RKO (cell line): ENCODE results near the gene PILRA.
"Not testable (repeated sequence)": the region's sequence is repeated elsewhere in the genome, so short reads cannot be mapped to it uniquely, and the experiment has no call there.

Source experiments
- DNase-seq: peaks from one replicate; pipeline ENCODE4 v3.0.0-alpha.2; 2016; ENCODE audit warnings: low spot score

PILRA gene

DNA sequence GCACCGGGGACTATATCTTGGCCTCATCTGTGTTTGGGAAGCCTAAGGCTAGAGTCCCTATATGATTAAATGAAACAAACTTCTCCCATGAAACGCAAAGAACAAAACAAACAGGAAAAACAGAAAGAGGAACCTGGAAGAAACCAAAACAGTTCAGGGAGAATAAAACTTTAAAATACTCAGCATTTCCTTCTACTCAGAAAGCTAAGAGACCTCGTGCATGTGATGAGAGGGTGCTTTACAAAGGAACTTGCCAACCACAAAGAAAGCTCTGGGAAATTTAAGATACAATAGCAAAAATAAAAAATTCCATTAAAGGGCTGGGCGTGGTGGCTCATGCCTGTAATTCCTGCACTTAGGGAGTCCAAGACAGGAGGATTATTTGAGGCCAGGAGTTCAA, 6.9 kb downstream of the PILRA start:
- DNase-seq = no peak

DNA sequence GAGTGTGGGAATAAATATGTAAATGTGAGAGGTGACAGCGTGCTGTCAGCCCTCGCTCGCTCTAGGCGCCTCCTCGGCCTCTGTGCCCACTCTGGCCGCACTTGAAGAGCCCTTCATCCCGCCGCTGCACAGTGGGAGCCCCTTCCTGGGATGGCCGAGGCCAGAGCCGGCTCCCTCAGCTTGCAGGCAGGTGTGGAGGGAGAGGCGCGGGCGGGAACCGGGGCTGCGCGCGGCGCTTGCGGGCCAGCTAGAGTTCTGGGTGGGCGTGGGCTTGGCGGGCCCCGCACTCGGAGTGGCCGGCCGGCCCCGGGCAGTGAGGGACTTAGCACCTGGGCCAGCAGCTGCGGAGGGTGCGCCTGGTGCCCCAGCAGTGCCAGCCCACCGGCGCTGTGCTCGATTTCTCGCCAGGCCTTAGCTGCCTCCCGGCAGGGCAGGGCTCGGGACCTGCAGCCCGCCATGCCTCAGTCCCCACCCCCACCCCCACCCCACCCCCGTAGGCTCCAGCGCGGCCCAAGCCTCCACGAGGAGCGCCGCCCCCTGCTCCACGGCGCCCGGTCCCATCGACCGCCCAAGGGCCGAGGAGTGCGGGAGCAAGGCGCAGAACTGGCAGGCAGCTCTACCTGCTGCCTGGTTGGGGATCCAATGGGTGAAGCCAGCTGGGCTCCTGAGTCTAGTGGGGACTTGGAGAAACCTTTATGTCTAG, 8.4 kb downstream of the PILRA start:
- DNase-seq = not testable (repeated sequence)

DNA sequence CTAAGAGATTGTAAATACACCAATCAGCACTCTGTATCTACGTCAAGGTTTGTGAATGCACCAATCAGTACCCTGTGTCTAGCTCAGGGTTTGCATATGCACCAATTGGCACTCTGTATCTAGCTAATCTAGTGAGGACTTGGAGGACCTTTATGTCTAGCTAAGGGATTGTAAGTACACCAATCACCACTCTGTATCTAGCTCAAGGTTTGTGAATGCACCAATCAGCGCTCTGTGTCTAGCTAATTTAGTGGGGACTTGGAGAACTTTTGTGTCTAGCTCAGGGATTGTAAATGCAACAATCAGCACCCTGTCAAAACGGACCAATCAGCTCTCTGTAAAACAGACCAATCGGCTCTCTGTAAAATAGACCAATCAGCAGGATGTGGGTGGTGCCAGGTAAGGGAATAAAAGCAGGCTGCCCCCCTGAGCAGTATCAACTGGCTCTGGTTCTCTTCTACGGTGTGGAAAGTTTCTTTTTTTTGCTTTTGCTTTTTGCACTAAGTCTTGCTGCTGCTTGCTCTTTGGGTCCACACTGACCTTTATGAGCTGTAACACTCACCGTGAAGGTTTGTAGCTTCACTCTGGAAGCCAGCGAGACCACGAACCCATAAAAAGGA, 9.1 kb downstream of the PILRA start:
- DNase-seq = peak; percentile 44

DNA sequence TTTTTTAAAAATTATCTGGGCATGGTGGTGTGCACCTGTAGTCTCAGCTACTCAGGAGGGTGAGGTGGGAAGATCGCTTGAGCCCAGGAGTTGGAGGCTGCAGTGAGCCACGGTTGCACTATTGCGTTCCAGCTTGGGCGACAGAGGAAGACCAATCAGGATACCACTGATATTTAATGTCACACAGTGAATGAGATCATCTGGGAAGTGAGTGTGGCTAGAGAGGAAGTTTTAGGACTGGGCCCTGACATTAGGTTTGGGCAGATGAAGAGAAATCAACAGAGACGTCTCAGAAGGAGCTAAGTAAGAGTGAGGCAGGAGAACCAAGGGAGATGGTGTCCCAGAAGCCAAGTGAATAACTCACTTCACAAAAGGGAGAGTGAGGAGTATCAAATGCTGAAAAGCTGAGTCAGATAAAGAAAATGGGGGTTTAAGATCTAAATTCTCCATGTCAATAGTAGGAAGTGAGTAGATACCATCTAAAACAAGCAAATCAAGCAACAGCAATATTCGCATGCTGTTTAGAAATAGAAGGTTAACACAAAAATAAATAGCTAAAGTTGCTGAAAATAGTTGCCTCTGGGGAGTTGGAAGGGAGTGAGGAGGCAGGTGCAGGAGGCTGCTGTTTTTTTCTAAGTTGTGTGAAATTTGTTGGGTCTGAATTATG, 11.5 kb downstream of the PILRA start:
- no peak for DNase-seq

DNA sequence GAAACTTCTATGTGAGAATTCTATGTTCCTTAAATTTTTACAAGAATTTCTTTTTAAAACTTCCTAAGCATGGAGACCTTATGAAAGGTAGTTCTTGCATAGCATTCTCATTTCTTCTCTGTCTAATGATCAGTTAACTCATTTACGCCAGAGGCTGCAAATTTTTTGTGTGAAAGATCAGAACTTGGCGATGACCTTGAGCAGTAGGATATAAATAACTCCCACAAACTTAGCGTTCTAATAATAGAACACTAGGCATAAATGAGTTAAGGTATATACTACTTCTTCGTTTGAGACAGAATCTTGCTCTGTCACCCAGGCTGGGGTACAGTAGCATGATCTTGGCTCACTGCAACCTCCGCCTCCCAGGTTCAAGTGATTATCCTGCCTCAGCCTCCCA, 13.7 kb downstream of the PILRA start:
- DNase-seq = no peak

DNA sequence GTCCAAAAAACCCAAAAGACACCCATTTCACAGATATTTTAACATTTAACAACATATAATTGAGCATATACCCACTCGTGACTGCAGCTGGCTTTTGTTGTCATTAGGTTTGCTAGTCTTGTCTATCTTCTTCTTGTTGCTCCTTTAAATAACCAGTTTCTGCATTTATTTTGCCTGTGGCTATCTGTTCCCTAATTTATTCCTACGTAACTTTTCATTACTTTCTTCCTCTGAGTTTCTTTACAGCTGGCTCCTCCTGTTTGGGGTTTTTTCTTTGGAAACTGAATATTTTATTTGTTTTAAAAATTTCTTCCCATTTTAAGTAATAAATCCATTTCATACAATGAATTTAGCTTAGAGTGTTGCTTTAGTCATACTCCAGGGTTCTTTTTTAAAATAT, 14.4 kb downstream of the PILRA start:
- no peak for DNase-seq

DNA sequence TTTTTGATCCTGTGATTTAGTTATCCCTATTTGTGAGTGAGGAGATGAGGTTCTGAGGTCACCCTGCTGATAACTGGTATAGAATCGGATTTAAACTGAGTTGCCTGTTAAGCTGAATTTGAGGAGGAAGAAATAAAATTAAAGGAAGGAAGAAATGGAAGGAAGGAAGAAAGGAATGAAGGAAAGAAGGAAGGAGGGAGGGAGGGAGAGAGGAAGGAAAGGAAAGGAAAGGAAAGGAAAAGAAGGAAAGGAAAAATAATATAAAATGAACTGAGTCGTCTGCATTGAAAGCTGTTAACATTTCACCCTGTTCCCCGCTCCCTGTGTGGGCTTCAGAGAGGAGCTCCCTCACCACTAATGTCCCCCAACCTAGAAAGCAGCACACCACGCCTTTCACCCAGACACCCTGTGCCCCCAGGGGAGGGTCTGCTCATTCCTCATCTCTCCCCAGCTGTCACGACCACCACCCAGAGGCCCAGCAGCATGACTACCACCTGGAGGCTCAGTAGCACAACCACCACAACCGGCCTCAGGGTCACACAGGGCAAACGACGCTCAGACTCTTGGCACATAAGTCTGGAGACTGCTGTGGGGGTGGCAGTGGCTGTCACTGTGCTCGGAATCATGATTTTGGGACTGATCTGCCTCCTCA, 16.3 kb downstream of the PILRA start:
- DNase-seq = no peak

DNA sequence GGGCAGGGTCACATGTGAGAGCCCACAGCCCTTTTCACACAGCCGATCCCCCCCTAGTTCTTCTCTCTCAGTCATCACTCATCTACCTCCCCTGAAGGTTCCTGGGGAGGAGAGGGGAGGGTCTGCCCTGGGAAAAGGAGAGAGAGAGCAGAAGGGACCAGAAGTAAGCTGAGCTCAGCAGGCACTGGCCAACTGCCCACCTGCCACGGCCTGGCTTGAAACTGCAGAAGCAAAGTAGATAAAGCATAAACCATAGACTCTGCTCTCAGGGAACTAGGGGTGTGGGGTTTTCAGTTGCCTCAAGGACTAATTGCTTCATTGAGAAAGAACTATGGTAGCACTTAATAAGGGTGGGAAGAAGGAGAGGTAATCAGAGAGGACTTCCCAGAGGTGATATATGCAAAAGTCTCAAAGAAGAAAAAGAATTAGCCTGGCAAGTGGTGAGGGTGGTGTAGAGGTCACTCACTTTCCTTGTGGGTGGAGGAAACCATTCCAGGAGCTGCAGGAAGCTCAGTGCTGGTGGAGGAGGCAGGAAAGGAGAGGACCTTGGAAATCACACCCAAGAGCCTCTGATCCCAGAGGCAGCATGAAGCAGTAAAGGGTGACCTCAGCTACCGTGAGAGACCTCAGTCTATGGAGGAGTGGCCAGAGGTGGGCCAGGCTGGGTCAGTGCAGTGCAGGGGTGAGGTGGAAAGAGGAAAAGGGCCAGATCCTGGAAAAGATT, 17.2 kb downstream of the PILRA start:
- no peak for DNase-seq

DNA sequence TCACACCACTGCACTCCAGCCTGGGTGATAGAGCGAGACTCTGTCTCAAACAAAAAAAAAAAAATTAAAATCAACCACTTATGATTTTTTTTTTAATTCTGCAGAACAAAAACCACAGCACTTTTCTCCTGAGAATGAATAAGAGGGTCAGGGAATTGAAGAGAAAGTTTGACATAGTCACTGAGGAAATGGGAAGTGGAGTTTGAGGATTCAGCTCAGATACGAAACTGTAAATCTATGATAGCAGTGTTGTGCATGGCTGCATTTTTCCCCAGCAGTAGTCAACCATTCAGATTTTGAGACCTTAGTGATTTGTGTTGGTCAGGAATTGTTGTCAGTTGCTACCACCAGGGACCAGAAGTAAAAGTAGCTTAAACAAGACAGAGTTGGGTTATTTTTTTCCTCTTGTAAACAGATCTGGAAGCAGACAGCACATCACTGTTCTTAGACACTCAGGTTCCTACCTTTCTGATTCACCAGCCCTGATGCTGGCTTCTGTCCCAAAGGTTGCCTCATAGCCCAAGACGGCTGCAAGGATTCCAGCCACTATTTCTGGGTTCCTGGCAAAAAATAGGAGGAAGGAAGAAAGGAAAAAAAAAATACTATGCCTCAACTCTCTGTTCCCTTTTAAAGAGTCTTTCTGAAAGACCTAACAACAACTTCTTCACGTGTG, 20.1 kb downstream of the PILRA start:
- no peak for DNase-seq

DNA sequence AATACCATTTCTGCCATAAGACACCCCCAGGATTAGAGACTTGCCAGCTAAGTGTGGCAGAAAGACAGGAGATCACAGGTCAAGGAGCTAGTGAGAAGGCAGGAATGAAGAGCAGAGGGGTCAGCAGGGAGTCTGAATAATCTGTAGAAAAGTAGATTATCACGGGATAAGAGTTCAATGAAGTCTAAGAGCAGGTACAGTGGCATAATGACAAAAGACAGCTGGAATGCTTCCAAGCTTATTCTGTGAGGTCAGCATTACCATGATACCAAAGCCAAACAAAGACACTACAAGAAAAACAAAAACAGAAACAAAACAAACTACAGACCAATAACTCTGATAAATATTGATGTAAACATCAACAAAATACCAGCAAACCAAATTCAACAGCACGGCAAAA, 20.8 kb downstream of the PILRA start:
- no peak for DNase-seq

DNA sequence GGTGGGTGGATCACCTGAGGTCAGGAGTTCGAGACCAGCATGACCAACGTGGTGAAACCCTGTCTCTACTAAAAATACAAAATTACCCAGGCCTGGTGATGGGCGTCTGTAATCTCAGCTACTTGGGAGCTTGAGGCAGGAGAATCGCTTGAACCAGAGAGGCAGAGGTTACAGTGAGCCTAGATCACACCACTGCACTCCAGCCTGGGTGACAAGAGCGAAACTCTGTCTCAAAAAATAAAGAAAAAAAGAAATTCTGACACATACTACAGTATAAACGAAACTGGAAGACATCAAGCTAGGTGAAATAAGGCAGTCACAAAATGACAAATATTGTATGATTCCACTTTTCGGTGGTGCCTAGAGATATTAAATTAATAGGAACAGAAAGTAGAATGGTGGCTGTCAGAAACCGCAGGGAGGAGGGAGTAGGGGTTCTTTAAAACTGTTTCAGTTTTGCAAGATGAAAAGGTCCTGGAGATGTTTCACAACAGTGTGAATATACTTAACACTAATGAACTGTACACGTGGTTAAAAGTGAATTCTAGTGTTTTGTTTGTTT, 23.2 kb downstream of the PILRA start:
- DNase-seq = no peak

DNA sequence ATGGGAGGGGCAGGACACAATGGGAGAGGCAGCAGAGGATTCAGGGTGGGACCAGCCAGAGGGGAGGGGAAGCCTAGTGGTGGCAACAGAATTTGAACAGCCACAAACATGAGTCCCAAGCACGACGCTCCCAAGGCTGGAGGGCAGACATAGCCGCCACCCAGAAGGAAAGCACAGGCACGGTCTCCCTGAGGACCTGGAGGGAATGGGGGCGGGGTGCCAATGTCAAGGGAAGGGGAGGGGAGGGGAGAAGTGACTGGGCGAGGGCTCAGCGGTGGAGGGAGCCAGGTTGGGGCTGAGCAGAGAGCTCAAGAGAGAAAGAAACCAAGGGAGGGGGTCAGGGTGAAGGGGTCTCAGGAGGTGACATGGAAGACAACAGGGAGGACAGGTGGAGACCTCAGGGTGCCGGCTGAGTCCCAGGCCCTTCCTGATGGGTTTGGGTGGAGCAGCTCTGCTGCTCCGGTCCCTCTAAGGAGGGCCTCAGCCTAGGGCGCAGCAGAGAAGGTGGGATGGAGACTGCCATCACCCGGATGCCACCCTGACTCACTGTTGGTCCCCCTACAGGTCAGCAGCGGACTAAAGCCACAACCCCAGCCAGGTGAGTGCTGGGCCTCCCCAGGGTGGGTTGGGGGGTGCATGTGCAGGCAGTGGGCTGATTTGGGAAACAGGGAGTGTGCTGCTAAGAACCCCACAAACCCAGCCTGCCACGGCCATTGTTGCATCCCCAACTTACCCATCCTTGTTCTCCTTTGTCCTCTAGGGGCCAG, 24.2 kb downstream of the PILRA start:
- DNase-seq = no peak

DNA sequence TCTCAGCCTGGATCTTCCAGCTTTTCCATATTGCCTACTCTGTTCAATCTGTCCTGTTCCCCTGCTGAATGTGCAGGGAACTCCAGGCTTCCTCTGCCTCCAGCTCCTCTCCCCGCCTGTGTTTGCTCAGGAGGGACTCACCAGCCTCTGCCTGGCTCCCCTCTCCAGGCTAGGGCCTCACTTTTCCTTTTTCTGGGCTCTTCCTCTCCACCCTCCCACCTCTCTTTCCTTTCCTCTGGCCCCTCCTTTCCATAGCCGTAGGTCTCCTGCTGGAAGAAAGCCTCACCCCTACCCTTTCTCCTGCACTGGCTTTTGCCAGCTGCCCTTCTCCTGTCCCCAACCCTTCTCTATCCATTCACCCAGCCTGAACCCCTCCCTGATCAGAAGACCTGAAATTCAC, 25.0 kb downstream of the PILRA start:
- DNase-seq = no peak

DNA sequence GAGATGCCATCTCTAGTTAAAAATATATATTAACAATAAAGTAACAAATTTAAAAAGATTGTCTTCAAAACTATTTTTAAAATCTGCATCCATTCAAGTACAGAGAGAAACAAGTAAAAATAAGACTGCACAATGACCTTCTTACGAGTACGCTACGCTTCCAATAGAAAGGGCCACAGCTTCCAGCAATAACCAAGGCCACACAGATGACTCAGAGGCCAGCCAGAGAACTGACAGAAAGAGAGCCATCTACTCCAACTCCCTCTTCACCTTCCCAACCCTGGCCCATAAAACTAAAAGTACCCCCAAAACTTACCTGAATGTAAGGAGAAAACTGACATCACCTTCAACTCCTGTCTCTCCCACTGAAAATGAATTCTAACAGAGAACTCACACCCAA, 26.8 kb downstream of the PILRA start:
- no peak for DNase-seq

DNA sequence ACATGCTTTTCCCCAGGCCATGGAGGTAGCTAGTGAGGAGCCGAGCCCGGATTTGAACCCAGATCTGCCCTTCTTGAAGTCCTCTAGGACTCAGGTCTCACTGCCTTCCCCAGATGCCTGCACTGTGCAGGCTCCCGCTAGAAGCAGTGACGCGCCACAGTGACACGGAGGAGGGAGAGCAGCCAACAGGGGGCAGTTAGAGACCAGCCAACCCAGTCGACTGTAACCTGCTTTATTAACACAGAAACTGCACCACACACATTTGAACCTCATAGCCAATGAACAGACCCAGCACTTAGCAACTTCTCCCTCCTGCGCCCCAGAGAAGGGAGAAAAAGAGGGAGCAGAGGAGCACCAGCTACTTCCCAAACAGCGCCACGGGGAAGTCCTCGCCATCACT, 27.4 kb downstream of the PILRA start:
- no peak for DNase-seq

DNA sequence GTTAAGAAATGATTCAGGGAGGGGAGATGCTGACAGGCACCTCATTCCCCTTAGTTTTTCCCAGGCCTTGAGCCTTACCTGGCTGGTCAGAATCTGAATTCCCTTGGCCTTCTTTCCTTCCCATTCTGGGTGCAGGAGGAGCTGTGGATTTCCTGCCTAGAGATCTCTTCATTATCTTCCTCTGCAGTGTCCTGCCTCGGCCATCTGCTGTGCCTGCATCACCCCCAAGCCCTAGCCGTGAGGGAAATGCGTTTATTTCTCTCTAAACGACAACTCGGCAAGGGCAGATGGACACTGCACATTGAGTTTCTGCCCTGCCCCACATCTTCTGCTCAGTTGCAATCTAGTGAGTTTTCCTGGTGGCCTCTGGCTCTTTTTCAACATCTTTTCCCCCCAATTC, 28.5 kb downstream of the PILRA start:
- no peak for DNase-seq

DNA sequence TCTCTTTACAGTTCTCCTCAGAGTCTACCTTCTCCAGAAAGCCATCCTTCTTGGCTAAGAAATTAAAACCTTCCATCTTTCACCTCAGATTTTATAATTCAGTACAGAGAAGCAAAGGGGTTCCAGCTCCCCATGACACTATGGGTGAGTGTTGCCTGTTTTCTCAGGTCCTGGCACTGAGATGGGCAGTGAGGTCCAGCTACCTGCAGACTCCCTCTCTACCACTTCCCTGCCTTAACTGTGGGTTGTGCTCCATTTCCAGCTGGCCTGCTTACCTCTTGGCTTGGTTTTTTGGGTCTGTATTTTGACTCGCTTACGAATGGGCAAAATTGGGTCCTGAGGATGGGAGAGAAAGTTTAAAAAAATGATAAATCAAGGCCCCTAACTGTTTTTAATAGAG, 29.0 kb downstream of the PILRA start:
- DNase-seq = no peak

DNA sequence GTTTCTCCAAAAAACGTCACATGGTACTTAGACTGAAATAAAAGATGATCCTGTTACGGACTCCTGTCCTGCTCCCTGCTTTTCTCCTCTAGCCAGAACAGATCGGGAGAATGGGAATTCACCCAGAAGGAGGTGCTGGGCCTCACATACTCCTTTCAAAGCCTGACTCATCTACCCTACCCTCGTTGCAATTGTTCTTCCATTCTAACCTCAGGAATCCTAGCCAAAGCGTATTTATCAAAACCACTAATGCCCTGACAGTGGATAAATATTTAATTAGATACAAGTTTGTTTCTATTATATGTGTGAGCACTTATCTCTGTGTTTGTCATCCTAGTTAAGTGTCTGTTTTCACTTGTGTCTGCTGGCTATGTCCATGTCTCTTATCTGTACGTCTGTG, 33.5 kb downstream of the PILRA start:
- DNase-seq = no peak

DNA sequence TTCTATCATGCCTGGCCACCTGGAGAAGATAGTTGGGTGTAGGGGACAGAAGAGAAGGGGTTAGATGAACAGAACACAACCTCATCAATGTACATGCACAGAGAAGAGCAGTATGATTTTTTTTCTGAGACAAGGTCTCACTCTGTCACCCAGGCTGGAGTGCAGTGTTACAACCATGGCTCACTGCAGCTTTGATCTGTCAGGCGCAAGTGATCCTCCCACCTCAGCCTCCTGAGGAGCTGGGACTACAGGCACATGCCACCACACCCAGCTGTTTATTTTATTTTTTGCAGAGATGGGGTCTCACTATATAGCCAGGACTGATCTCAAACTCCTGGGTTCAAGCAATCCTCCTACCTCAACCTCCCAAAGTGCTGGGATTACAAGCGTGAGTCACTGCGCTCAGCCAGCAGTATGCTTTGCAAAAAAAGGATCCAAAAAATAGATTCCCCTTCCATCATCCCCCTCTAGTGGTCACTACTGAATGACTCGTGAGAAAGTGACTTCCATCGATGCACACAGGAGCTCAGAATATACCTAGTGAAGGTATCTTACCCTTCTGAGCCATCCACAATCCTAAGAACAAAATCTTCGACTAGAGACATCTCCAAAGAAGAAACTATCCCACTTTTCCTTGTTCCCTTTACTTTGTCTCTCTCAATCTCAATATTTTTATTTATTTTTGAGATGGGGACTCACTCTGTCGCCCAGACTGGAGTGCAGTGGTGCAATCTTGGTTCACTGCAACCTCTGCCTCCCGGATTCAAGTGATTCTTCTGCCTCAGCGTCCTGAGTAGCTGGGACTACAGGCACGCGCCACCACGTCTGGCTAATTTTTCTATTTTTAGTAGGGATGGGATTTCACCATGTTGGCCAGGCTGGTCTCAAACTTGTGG, 34.2 kb downstream of the PILRA start:
- peak; percentile 88 for DNase-seq

DNA sequence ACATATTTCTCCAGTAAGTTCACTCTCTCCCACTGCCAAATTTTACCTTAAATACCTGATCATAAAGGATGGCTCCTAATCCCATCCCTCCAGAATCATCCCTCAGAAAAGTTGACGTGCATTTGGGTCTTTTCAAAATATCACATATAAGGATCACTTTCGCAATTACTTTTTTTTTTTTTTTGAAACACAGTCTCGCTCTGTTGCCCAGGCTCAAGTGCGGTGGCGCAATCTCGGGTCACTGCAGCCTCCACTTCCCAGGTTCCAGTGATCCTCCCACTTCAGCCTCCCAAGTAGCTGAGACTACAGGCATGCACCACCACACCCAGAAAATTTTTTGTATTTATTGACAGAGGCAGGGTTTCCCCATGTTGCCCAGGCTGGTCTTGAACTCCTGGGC, 37.8 kb downstream of the PILRA start:
- DNase-seq = no peak
